HG02981 (cell line): ENCODE results near the gene ASB3.
"Not testable (repeated sequence)": the region's sequence is repeated elsewhere in the genome, so short reads cannot be mapped to it uniquely, and the experiment has no call there.

ENCODE experiments used
- ATAC-seq: cut with Tn5 transposase; IDR thresholded peaks from one replicate; pipeline ENCODE4 v1.9.1; 2021; ENCODE audit warnings: mild to moderate bottlenecking, moderate library complexity; ENCODE audit not compliant: unreplicated experiment

ASB3 gene

GRCh38 chr2:53660886-53661285 lies 125.9 kb downstream of the ASB3 start:
- no peak for ATAC-seq

GRCh38 chr2:53658474-53658873 lies 128.3 kb downstream of the ASB3 start:
- not testable (repeated sequence) for ATAC-seq

GRCh38 chr2:53655256-53655655 lies 131.5 kb downstream of the ASB3 start:
- ATAC-seq = no peak

- no peak for ATAC-seq
These were observed 132.4 kb downstream of the ASB3 start for GRCh38 chr2:53654396-53654795.

- no peak for ATAC-seq
These were observed 134.6 kb downstream of the ASB3 start for GRCh38 chr2:53652131-53652530.

- no peak for ATAC-seq
These were observed 140.0 kb downstream of the ASB3 start for GRCh38 chr2:53646788-53647187.

GRCh38 chr2:53641290-53641689 lies 145.5 kb downstream of the ASB3 start:
- no peak for ATAC-seq

GRCh38 chr2:53640466-53640865 lies 146.3 kb downstream of the ASB3 start:
- no peak for ATAC-seq

GRCh38 chr2:53636596-53636995 lies 150.2 kb downstream of the ASB3 start:
- no peak for ATAC-seq

GRCh38 chr2:53636109-53636508 lies 150.6 kb downstream of the ASB3 start:
- ATAC-seq = no peak

GRCh38 chr2:53635694-53636093 lies 151.1 kb downstream of the ASB3 start:
- no peak for ATAC-seq

GRCh38 chr2:53633441-53633840 lies 153.3 kb downstream of the ASB3 start:
- ATAC-seq = no peak

GRCh38 chr2:53632714-53633113 lies 154.0 kb downstream of the ASB3 start:
- ATAC-seq = no peak

- no peak for ATAC-seq
These were observed 154.7 kb downstream of the ASB3 start for GRCh38 chr2:53632126-53632460.

GRCh38 chr2:53631313-53632125 lies 155.2 kb downstream of the ASB3 start:
- no peak for ATAC-seq

GRCh38 chr2:53630026-53630606 lies 156.6 kb downstream of the ASB3 start:
- no peak for ATAC-seq

GRCh38 chr2:53629501-53629900 lies 157.3 kb downstream of the ASB3 start:
- no peak for ATAC-seq

GRCh38 chr2:53629001-53629400 lies 157.8 kb downstream of the ASB3 start:
- no peak for ATAC-seq

- no peak for ATAC-seq
These were observed 164.6 kb downstream of the ASB3 start for GRCh38 chr2:53622141-53622540.

GRCh38 chr2:53620981-53621380 lies 165.8 kb downstream of the ASB3 start:
- no peak for ATAC-seq
